ENCODE results near the gene KRTAP29-1. TPM values are rescaled to one million over a fixed set of nuclear protein-coding genes. Genes with fewer than 3 reads are reported as not detected.

Gene KRTAP29-1
- total RNA-seq, 1 experiment from 2014 or later, result not detected

- Histone ChIP-seq H3K23me2 (ENCODE audit: insufficient read length, low read depth, low read length, poor library complexity, severe bottlenecking) (no peaks in the 10 kb centered on the region), H3K9me3 (ENCODE audit: control insufficient read depth, low read depth, low read length) (no peaks in the 10 kb centered on the region), H4K5ac (ENCODE audit: insufficient read length, low read depth, low read length) (no peak overlapping the region), H3K4me2 (ENCODE audit: insufficient read depth, insufficient read length, low read length) (no peak overlapping the region), H3K27me3 (ENCODE audit: insufficient read depth, low read length) (no peaks in the 10 kb centered on the region), H3K27ac (ENCODE audit: insufficient read length, low read depth, low read length) (no peak overlapping the region), H2BK5ac (ENCODE audit: insufficient read length, low read length) (no peak overlapping the region), H2BK20ac (ENCODE audit: low read depth, low read length, poor library complexity, severe bottlenecking) (no peak overlapping the region), H2BK12ac (ENCODE audit: insufficient read length, low read depth, low read length) (no peak overlapping the region), H3K9ac (ENCODE audit: extremely low read depth, insufficient read length, low read length) (no peak overlapping the region), H4K20me1 (ENCODE audit: control insufficient read depth, insufficient read depth, insufficient read length) (no peaks in the 10 kb centered on the region), H3K23ac (ENCODE audit: insufficient read length, low read depth, low read length) (no peak overlapping the region), H3K18ac (ENCODE audit: insufficient read length, low read depth, low read length) (no peak overlapping the region), H3T11ph (ENCODE audit: low read length) (no peak overlapping the region), H3K79me2 (ENCODE audit: insufficient read depth, low read length) (no peaks in the 10 kb centered on the region), H3K14ac (ENCODE audit: insufficient read depth, low read length) (no peak overlapping the region), H2AFZ (ENCODE audit: low read length) (no peak overlapping the region), H3K79me1 (ENCODE audit: insufficient read depth, low read depth, low read length, poor library complexity, severe bottlenecking) (no peaks in the 10 kb centered on the region), H4K91ac (ENCODE audit: insufficient read length, low read depth, low read length) (no peak overlapping the region), H3K56ac (ENCODE audit: insufficient read length, low read depth, low read length) (no peak overlapping the region), H3K4ac (ENCODE audit: low read depth, low read length) (no peak overlapping the region), H3K4me1 (ENCODE audit: insufficient read depth, low read length) (no peaks in the 10 kb centered on the region), H2BK120ac (ENCODE audit: low read depth, low read length, poor library complexity, severe bottlenecking) (no peak overlapping the region), H2AK5ac (ENCODE audit: insufficient read length, low read length) (no peak overlapping the region), H4K8ac (replicated peaks; ENCODE audit: insufficient read length, low read depth, low read length) (no peak overlapping the region), H2BK15ac (ENCODE audit: low read depth, low read length) (no peak overlapping the region)
- no peak overlapping the region for H3K27ac Mint-ChIP-seq
- no peaks in the 10 kb centered on the region for H3K36me3 Mint-ChIP-seq (ENCODE audit: insufficient read depth in 1 of 3, low read depth in 3 of 3)
- H3K4me3 Mint-ChIP-seq, result no peak overlapping the region
- no CpG with 5 or more reads among the region's 1 CpG for WGBS (ENCODE audit: extremely low coverage, insufficient read length, low lambda C conversion rate)
- H3K4me1 Mint-ChIP-seq, result peaks cover 0 to 10% of the 10 kb centered on the region in 2 experiments; a peak in 1 of 4 replicates
- H3K27me3 Mint-ChIP-seq (ENCODE audit: low read depth), result no peaks in the 10 kb centered on the region; the same call in 1 of the 2 replicates
- DNase-seq, result no peak
- TF ChIP-seq CTCF (conservative IDR thresholded peaks at IDR 0.05), result no peak
- peaks cover 0 to 2% of the 10 kb centered on the region in 2 experiments; a peak in 2 of 5 replicates for H3K9me3 Mint-ChIP-seq
Measured at GRCh38 chr17:41296846-41297245, 5.8 kb downstream of the KRTAP29-1 start.
